ENCODE results near the gene COG5.

- no peak for TF ChIP-seq CTCF (IDR thresholded peaks at IDR 0.05 in 8 of 11, conservative IDR thresholded peaks at IDR 0.05 in 3 of 11)
- TF ChIP-seq POLR2A (IDR thresholded peaks at IDR 0.05): no peak
These were observed 60.9 kb downstream of the COG5 start for GRCh38 chr7:107502797-107503196.
